ENCODE measurements around the gene MSI2. TPM values are rescaled to one million over a fixed set of nuclear protein-coding genes. Genes with fewer than 3 reads are reported as not detected.

MSI2 gene
- total and polyA plus RNA-seq, 2 experiments from 2014 or later = 4.3 to 17.9 TPM

DNA sequence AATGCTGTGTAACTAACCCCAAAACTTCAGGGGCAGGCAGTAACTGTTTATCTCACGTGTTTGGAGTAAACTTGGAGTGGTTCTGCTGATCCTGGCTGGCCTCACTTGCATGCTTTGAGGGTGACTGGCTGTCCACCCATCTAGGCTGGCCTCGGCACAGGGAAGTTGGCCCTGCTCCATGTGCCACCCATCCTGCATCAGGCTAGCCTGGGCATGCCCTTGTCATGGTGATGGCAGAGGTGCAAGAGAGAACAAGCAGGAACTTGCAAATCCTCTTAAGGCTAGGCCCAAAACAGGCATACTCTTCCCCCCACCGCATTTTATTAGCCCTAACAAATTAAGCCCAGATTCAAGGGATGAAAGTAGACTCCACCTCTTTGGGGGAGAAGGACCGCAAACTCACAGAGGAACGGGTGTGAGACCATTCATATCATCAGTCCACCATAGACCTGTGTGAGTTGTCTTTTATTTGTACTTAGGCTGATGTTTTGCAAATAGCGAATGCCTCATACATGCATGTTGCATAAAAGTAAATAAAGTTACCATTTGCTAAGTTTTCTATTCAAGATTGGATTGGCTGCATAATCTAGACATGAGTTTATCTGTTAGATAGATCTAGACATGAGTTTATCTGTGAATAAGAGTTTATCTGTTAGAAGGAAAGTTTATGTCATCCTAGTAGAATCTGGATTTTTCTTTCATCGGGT, 267.8 kb downstream of the MSI2 start:
- H3K4me2 ChIP-seq (ENCODE audit: unreplicated experiment) = no peak overlapping the region
- no peaks in the 10 kb centered on the region for H3K36me3 ChIP-seq (ENCODE audit: low read depth)
- peaks cover 11% of the 10 kb centered on the region; the same call in 1 of the 2 replicates for H3F3A ChIP-seq (ENCODE audit: insufficient read depth)
- H3K9me3 ChIP-seq (ENCODE audit: low read depth) = no peaks in the 10 kb centered on the region
- no peak overlapping the region for H3K4me3 ChIP-seq
- peaks cover 24% of the 10 kb centered on the region for H3K4me1 ChIP-seq (ENCODE audit: insufficient read depth)
- peak overlapping the region; percentile 9; the same call in 1 of the 2 replicates for H2AFZ ChIP-seq
- no peaks in the 10 kb centered on the region for H4K20me1 ChIP-seq (ENCODE audit: insufficient read depth)
- in situ Hi-C loops (cut with MboI) = no loop called here
- H3K27ac ChIP-seq = peak overlapping the region; percentile 39
- 53 to 56% methylated on average over 7 of the region's 7 CpGs for WGBS, 2 experiments (ENCODE audit: low coverage in 1 of 2, low lambda C conversion rate in 2 of 2, missing lambda C conversion rate in 2 of 2)
- 0 out of 2 replicates have a peak overlapping the region, but pooled peaks have one; percentile 13 for H3K9ac ChIP-seq
- no peaks in the 10 kb centered on the region for H3K79me2 ChIP-seq (ENCODE audit: insufficient read depth)
- TF ChIP-seq EZH2phosphoT487 (IDR thresholded peaks at IDR 0.05; ENCODE audit: insufficient read depth, low read depth) = no peak
- TF ChIP-seq EZH2 (IDR thresholded peaks at IDR 0.05; ENCODE audit: insufficient read depth, poor library complexity, severe bottlenecking) = no peak
- H3K27me3 ChIP-seq (replicated peaks; ENCODE audit: insufficient read depth) = no peaks in the 10 kb centered on the region
- DNase-seq = peak; percentile 62
- no peaks in the 10 kb centered on the region for H3K9me2 ChIP-seq (ENCODE audit: insufficient read depth)

- no peak for DNase-seq
- Histone ChIP-seq H3K4me3 (no peak overlapping the region), H3K36me3 (ENCODE audit: low read depth) (no peaks in the 10 kb centered on the region), H3K27ac (no peak overlapping the region), H3K9ac (no peak overlapping the region), H4K20me1 (ENCODE audit: insufficient read depth) (no peaks in the 10 kb centered on the region), H3K79me2 (ENCODE audit: insufficient read depth) (no peaks in the 10 kb centered on the region), H2AFZ (no peak overlapping the region), H3K4me2 (ENCODE audit: unreplicated experiment) (no peak overlapping the region), H3K4me1 (ENCODE audit: insufficient read depth) (peaks cover 25% of the 10 kb centered on the region), H3K9me2 (ENCODE audit: insufficient read depth) (no peaks in the 10 kb centered on the region), H3K27me3 (replicated peaks; ENCODE audit: insufficient read depth) (no peaks in the 10 kb centered on the region), H3F3A (ENCODE audit: insufficient read depth) (peaks cover 15% of the 10 kb centered on the region; the same call in 1 of the 2 replicates), H3K9me3 (ENCODE audit: low read depth) (no peaks in the 10 kb centered on the region)
- 69 to 75% methylated on average over 4 of the region's 4 CpGs for WGBS, 2 experiments (ENCODE audit: low coverage in 1 of 2, low lambda C conversion rate in 2 of 2, missing lambda C conversion rate in 2 of 2)
- TF ChIP-seq EZH2 (IDR thresholded peaks at IDR 0.05; ENCODE audit: insufficient read depth, poor library complexity, severe bottlenecking) (no peak), EZH2phosphoT487 (IDR thresholded peaks at IDR 0.05; ENCODE audit: insufficient read depth, low read depth) (no peak)
- in situ Hi-C loops (cut with MboI) = no loop called here
These were observed 268.7 kb downstream of the MSI2 start for GRCh38 chr17:57524839-57525568.

- Histone ChIP-seq H3F3A (ENCODE audit: insufficient read depth) (peaks cover 22% of the 10 kb centered on the region; the same call in 1 of the 2 replicates), H3K4me2 (ENCODE audit: unreplicated experiment) (no peak overlapping the region), H2AFZ (no peak overlapping the region), H3K27me3 (replicated peaks; ENCODE audit: insufficient read depth) (no peaks in the 10 kb centered on the region), H3K9me3 (ENCODE audit: low read depth) (no peaks in the 10 kb centered on the region), H3K9me2 (ENCODE audit: insufficient read depth) (no peaks in the 10 kb centered on the region), H3K4me3 (no peak overlapping the region), H3K27ac (no peak overlapping the region), H3K36me3 (ENCODE audit: low read depth) (no peaks in the 10 kb centered on the region), H4K20me1 (ENCODE audit: insufficient read depth) (no peaks in the 10 kb centered on the region), H3K9ac (no peak overlapping the region), H3K79me2 (ENCODE audit: insufficient read depth) (no peaks in the 10 kb centered on the region), H3K4me1 (ENCODE audit: insufficient read depth) (peaks cover 34% of the 10 kb centered on the region)
- in situ Hi-C loops (cut with MboI) = no loop called here
- WGBS, 2 experiments (ENCODE audit: low coverage in 1 of 2, low lambda C conversion rate in 2 of 2, missing lambda C conversion rate in 2 of 2) = 76 to 79% methylated on average over 14 to 15 of the region's 15 CpGs
- TF ChIP-seq EZH2phosphoT487 (IDR thresholded peaks at IDR 0.05; ENCODE audit: insufficient read depth, low read depth) (no peak), EZH2 (IDR thresholded peaks at IDR 0.05; ENCODE audit: insufficient read depth, poor library complexity, severe bottlenecking) (no peak)
- DNase-seq = no peak
These were observed 271.1 kb downstream of the MSI2 start for GRCh38 chr17:57527221-57528057.

- Histone ChIP-seq H4K20me1 (ENCODE audit: insufficient read depth) (no peaks in the 10 kb centered on the region), H3K36me3 (ENCODE audit: low read depth) (no peaks in the 10 kb centered on the region), H3K4me1 (ENCODE audit: insufficient read depth) (peaks cover 33% of the 10 kb centered on the region), H3K4me3 (no peak overlapping the region), H3K9ac (no peak overlapping the region), H3K27ac (no peak overlapping the region), H3K79me2 (ENCODE audit: insufficient read depth) (no peaks in the 10 kb centered on the region), H3F3A (ENCODE audit: insufficient read depth) (peaks cover 22% of the 10 kb centered on the region; the same call in 1 of the 2 replicates), H3K27me3 (replicated peaks; ENCODE audit: insufficient read depth) (no peaks in the 10 kb centered on the region), H3K4me2 (ENCODE audit: unreplicated experiment) (no peak overlapping the region), H2AFZ (no peak overlapping the region), H3K9me3 (ENCODE audit: low read depth) (no peaks in the 10 kb centered on the region), H3K9me2 (ENCODE audit: insufficient read depth) (no peaks in the 10 kb centered on the region)
- 78 to 83% methylated on average over 7 of the region's 7 CpGs for WGBS, 2 experiments (ENCODE audit: low coverage in 1 of 2, low lambda C conversion rate in 2 of 2, missing lambda C conversion rate in 2 of 2)
- TF ChIP-seq EZH2phosphoT487 (IDR thresholded peaks at IDR 0.05; ENCODE audit: insufficient read depth, low read depth) (no peak), EZH2 (IDR thresholded peaks at IDR 0.05; ENCODE audit: insufficient read depth, poor library complexity, severe bottlenecking) (no peak)
- DNase-seq = no peak
- in situ Hi-C loops (cut with MboI) = no loop called here
These were observed 271.7 kb downstream of the MSI2 start for GRCh38 chr17:57528058-57528451.

All from GM23248 (cell line).